Smooth muscle cell (in vitro differentiated cells): Measurements from ENCODE around the gene TSPO. TPM values are rescaled to one million over a fixed set of nuclear protein-coding genes. Genes with fewer than 3 reads are reported as not detected.
A peak's percentile ranks its signal among the peaks of the same experiment; 100 is the strongest.

Experiments
- DNase-seq: peaks from one replicate; lab custom pipeline; 2025; ENCODE audit not compliant: unreplicated experiment; lab: John Stamatoyannopoulos, UW
- H2AFZ ChIP-seq: fragments of 200-600 bp; sonication (generic); 2 replicates; pipeline ENCODE4 v1.6.0; 2016; ENCODE audit warnings: antibody characterized with exemption, low read depth, mild to moderate bottlenecking
- H3F3A ChIP-seq: fragments of 200-600 bp; sonication (generic); 2 replicates; pipeline ENCODE4 v1.6.0; 2017; ENCODE audit warnings: antibody characterized with exemption, low read depth
- H3K27ac ChIP-seq: fragments of 200-600 bp; sonication (generic); 2 replicates; pipeline ENCODE4 v1.5.1; 2016; ENCODE audit warnings: low read depth, mild to moderate bottlenecking
- H3K27me3 ChIP-seq: fragments of 200-600 bp; sonication (generic); 2 replicates; pipeline ENCODE4 v1.6.1; 2016; ENCODE audit warnings: low read depth, mild to moderate bottlenecking
- H3K36me3 ChIP-seq: fragments of 200-600 bp; sonication (generic); 2 replicates; pipeline ENCODE4 v1.5.1; 2016; ENCODE audit warnings: low read depth
- H3K4me1 ChIP-seq: fragments of 200-600 bp; sonication (generic); 2 replicates; pipeline ENCODE4 v1.5.1; 2016; ENCODE audit warnings: low read depth
- H3K4me2 ChIP-seq: fragments of 200-600 bp; sonication (generic); 2 replicates; pipeline ENCODE4 v1.6.0; 2016; ENCODE audit warnings: mild to moderate bottlenecking
- H3K4me3 ChIP-seq: fragments of 200-600 bp; sonication (generic); 2 replicates; pipeline ENCODE4 v1.5.1; 2016; ENCODE audit warnings: mild to moderate bottlenecking
- H3K79me2 ChIP-seq: fragments of 200-600 bp; sonication (generic); 2 replicates; pipeline ENCODE4 v1.6.0; 2016; ENCODE audit warnings: low read depth, mild to moderate bottlenecking
- H3K9ac ChIP-seq: fragments of 200-600 bp; sonication (generic); 2 replicates; pipeline ENCODE4 v1.6.0; 2016; ENCODE audit warnings: low read depth
- H3K9me3 ChIP-seq: fragments of 200-600 bp; sonication (generic); replicated peaks from 2 replicates; pipeline ENCODE4 v1.5.1; 2016; ENCODE audit warnings: low read depth
- H4K20me1 ChIP-seq: fragments of 200-600 bp; sonication (generic); 2 replicates; pipeline ENCODE4 v1.6.0; 2016; ENCODE audit warnings: low read depth
- CTCF ChIP-seq: fragments of 200-600 bp; sonication (generic); IDR thresholded peaks from 2 replicates; pipeline ENCODE4 v1.5.1; 2017; ENCODE audit warnings: borderline replicate concordance, mild to moderate bottlenecking, antibody characterized with exemption; ENCODE audit not compliant: insufficient read depth, poor library complexity, severe bottlenecking
- WGBS: methylation state at CpG from one replicate; pipeline ENCODE4 v1.1.7; 2016; ENCODE audit warnings: low lambda C conversion rate; 5-methylcytosine and 5-hydroxymethylcytosine counted together
- polyA plus RNA-seq: library from polyadenylated mRNA; unstranded; fragments of >200 nt; fragmentation: Nextera tagmentation; extraction: Ambion mirVana; gene quantifications from 2 replicates; pipeline ENCODE4 v1.2.1, GENCODE V29; 2016
- total RNA-seq: library from RNA; depleted of rRNA; stranded (reverse); fragments of >200 nt; gene quantifications from 2 replicates; pipeline ENCODE4 v1.2.3, GENCODE V29; 2014

The TSPO gene
- total and polyA plus RNA-seq, 2 experiments from 2014 or later: 170 to 251 TPM

GRCh38 chr22:43109511-43109910 is 41.8 kb upstream of the TSPO start:
- H3F3A ChIP-seq: peaks cover 3% of the 10 kb centered on the region
- no peak overlapping the region for H3K4me3 ChIP-seq
- TF ChIP-seq CTCF: no peak
- H3K4me2 ChIP-seq: no peak overlapping the region
- H3K36me3 ChIP-seq: no peaks in the 10 kb centered on the region
- no peak overlapping the region for H3K9ac ChIP-seq
- H2AFZ ChIP-seq: no peak overlapping the region
- no peak overlapping the region for H3K27ac ChIP-seq
- H4K20me1 ChIP-seq: no peaks in the 10 kb centered on the region
- 43% methylated on average over 5 of the region's 5 CpGs for WGBS
- no peak for DNase-seq
- no peaks in the 10 kb centered on the region for H3K79me2 ChIP-seq
- peaks cover 43% of the 10 kb centered on the region for H3K27me3 ChIP-seq
- H3K4me1 ChIP-seq: peaks cover 14% of the 10 kb centered on the region
- H3K9me3 ChIP-seq: no peaks in the 10 kb centered on the region

- Histone ChIP-seq H3K4me1 (peaks cover 14% of the 10 kb centered on the region), H3K36me3 (no peaks in the 10 kb centered on the region), H3K27ac (no peak overlapping the region), H3F3A (no peaks in the 10 kb centered on the region), H3K9ac (no peak overlapping the region), H3K4me2 (peak overlapping the region; percentile 95), H3K4me3 (peak overlapping the region; percentile 59), H4K20me1 (no peaks in the 10 kb centered on the region), H2AFZ (peak overlapping the region; percentile 72), H3K79me2 (no peaks in the 10 kb centered on the region), H3K27me3 (peaks cover 47% of the 10 kb centered on the region), H3K9me3 (no peaks in the 10 kb centered on the region)
- 4% methylated on average over 22 of the region's 32 CpGs for WGBS
- TF ChIP-seq CTCF: no peak
- no peak for DNase-seq
Observed at GRCh38 chr22:43109921-43110443, 41.4 kb upstream of the TSPO start.

- H2AFZ ChIP-seq: peak within 1 kb of the TSS; percentile 72
- H3K4me3 ChIP-seq: peak within 1 kb of the TSS; percentile 59
- H3K79me2 ChIP-seq: no peaks in the 10 kb centered on the region
- H3K27ac ChIP-seq: no peak within 1 kb of the TSS
- no peaks in the 10 kb centered on the region for H4K20me1 ChIP-seq
- H3K4me2 ChIP-seq: peak within 1 kb of the TSS; percentile 95
- no peaks in the 10 kb centered on the region for H3F3A ChIP-seq
- DNase-seq: no peak
- H3K9ac ChIP-seq: no peak within 1 kb of the TSS
- peak; percentile 17 for TF ChIP-seq CTCF
- 2% methylated on average over 47 of the region's 49 CpGs for WGBS
- peaks cover 14% of the 10 kb centered on the region for H3K4me1 ChIP-seq
- no peaks in the 10 kb centered on the region for H3K36me3 ChIP-seq
- peaks cover 49% of the 10 kb centered on the region for H3K27me3 ChIP-seq
- H3K9me3 ChIP-seq: no peaks in the 10 kb centered on the region
Observed at GRCh38 chr22:43110444-43110926, 40.9 kb upstream of the TSPO start, which contains the start of gene BIK. BIK (plus strand) TSS chr22:43110750; CDS start chr22:43124023, 13,273 bp downstream.

GRCh38 chr22:43110927-43111623 is 40.3 kb upstream of the TSPO start:
- 6% methylated on average over 79 of the region's 86 CpGs for WGBS
- DNase-seq: no peak
- no peaks in the 10 kb centered on the region for H3K79me2 ChIP-seq
- peak overlapping the region; percentile 59 for H3K4me3 ChIP-seq
- TF ChIP-seq CTCF: no peak
- peak overlapping the region; percentile 62 for H2AFZ ChIP-seq
- no peaks in the 10 kb centered on the region for H3F3A ChIP-seq
- peaks cover 14% of the 10 kb centered on the region for H3K4me1 ChIP-seq
- H3K9ac ChIP-seq: no peak overlapping the region
- peak overlapping the region; percentile 95 for H3K4me2 ChIP-seq
- H4K20me1 ChIP-seq: no peaks in the 10 kb centered on the region
- H3K27me3 ChIP-seq: peaks cover 49% of the 10 kb centered on the region
- no peaks in the 10 kb centered on the region for H3K36me3 ChIP-seq
- H3K9me3 ChIP-seq: no peaks in the 10 kb centered on the region
- no peak overlapping the region for H3K27ac ChIP-seq
